Mesenchymal stem cell (in vitro differentiated cells and primary cell): ENCODE data around the gene DAP.

Source experiments
- DNase-seq: peaks from one replicate; pipeline ENCODE4 v3.0.0-alpha.2; 2013
- H2AFZ ChIP-seq: one replicate; pipeline ENCODE4 v1.6.1; 2013; ENCODE audit warnings: low read depth, mild to moderate bottlenecking, control low read depth, inconsistent platforms, low read length, moderate library complexity
- H2AK5ac ChIP-seq: 2 replicates; pipeline ENCODE4 v1.6.1; 2013; ENCODE audit warnings: low read length, moderate library complexity, mild to moderate bottlenecking, inconsistent platforms; ENCODE audit not compliant: severe bottlenecking
- H2BK120ac ChIP-seq: one replicate; pipeline ENCODE4 v1.6.1; 2013; ENCODE audit warnings: low read depth, mild to moderate bottlenecking, inconsistent platforms, low read length, moderate library complexity
- H2BK12ac ChIP-seq, 2 experiments: one replicate each; pipeline ENCODE4 v1.6.1; 2013; ENCODE audit warnings: inconsistent platforms in 2 of 2, low read length in 2 of 2, mild to moderate bottlenecking in 2 of 2, moderate library complexity in 2 of 2, control low read depth in 1 of 2
- H2BK15ac ChIP-seq: one replicate; pipeline ENCODE4 v1.6.1; 2013; ENCODE audit warnings: mild to moderate bottlenecking, low read depth, inconsistent platforms; ENCODE audit not compliant: poor library complexity, severe bottlenecking
- H2BK5ac ChIP-seq: 2 replicates; pipeline ENCODE4 v1.6.1; 2013; ENCODE audit warnings: low read depth, mild to moderate bottlenecking, low read length, control low read depth, inconsistent platforms; ENCODE audit not compliant: poor library complexity, severe bottlenecking
- H3K14ac ChIP-seq, 2 experiments: one replicate each; pipeline ENCODE4 v1.6.1; 2013; ENCODE audit warnings: inconsistent platforms in 2 of 2, low read length in 2 of 2, control low read depth in 1 of 2, mild to moderate bottlenecking in 1 of 2, moderate library complexity in 1 of 2
- H3K18ac ChIP-seq, 2 experiments: one replicate each; pipeline ENCODE4 v1.6.1; 2013; ENCODE audit warnings: inconsistent platforms in 2 of 2, low read length in 2 of 2, control low read depth in 1 of 2, low read depth in 1 of 2, mild to moderate bottlenecking in 1 of 2
- H3K23ac ChIP-seq, 2 experiments: one replicate each; pipeline ENCODE4 v1.6.1; 2013; ENCODE audit warnings: inconsistent platforms in 2 of 2, low read length in 2 of 2, mild to moderate bottlenecking in 2 of 2, moderate library complexity in 2 of 2, control low read depth in 1 of 2
- H3K27ac ChIP-seq: 2 replicates; pipeline ENCODE4 v1.5.1; 2013; ENCODE audit warnings: mild to moderate bottlenecking, moderate library complexity, low read length, control low read depth, inconsistent platforms; ENCODE audit not compliant: poor library complexity, severe bottlenecking
- H3K27me3 ChIP-seq, 2 experiments: 2 replicates each; pipeline versions ENCODE4 v1.6.1 to v1.7.0; 2013; ENCODE audit warnings: low read length in 2 of 2, mild to moderate bottlenecking in 2 of 2, moderate library complexity in 2 of 2, control low read depth in 1 of 2, inconsistent platforms in 1 of 2; ENCODE audit not compliant: control insufficient read depth in 1 of 2, insufficient read depth in 1 of 2
- H3K36me3 ChIP-seq, 2 experiments: 2 replicates each; pipeline versions ENCODE4 v1.6.1 to v1.7.0; 2013; ENCODE audit warnings: low read length in 2 of 2, control low read depth in 1 of 2, inconsistent platforms in 1 of 2, low read depth in 1 of 2, mild to moderate bottlenecking in 1 of 2; ENCODE audit not compliant: insufficient read depth in 2 of 2, control insufficient read depth in 1 of 2
- H3K4ac ChIP-seq, 2 experiments: one replicate each; pipeline ENCODE4 v1.6.1; 2013; ENCODE audit warnings: inconsistent platforms in 2 of 2, low read length in 2 of 2, mild to moderate bottlenecking in 2 of 2, moderate library complexity in 2 of 2, control low read depth in 1 of 2, low read depth in 1 of 2
- H3K4me1 ChIP-seq: 2 replicates; pipeline ENCODE4 v1.6.1; 2013; ENCODE audit warnings: low read depth, low read length, control low read depth; ENCODE audit not compliant: control insufficient read depth, insufficient read depth
- H3K4me2 ChIP-seq: 2 replicates; pipeline ENCODE4 v1.6.1; 2013; ENCODE audit warnings: low read length, mild to moderate bottlenecking, inconsistent platforms; ENCODE audit not compliant: poor library complexity, severe bottlenecking
- H3K4me3 ChIP-seq, 2 experiments: 2 replicates each; pipeline versions ENCODE4 v1.5.1 to v1.7.0; 2013; ENCODE audit warnings: low read length in 2 of 2, mild to moderate bottlenecking in 2 of 2, control low read depth in 1 of 2, low read depth in 1 of 2; ENCODE audit not compliant: insufficient read depth in 1 of 2
- H3K79me1 ChIP-seq: replicated peaks from 2 replicates; pipeline ENCODE4 v1.6.1; 2013; ENCODE audit warnings: mild to moderate bottlenecking, control low read depth, low read length, inconsistent platforms; ENCODE audit not compliant: poor library complexity, severe bottlenecking
- H3K9ac ChIP-seq: 2 replicates; pipeline ENCODE4 v1.7.0; 2013; ENCODE audit warnings: mild to moderate bottlenecking, low read length, moderate library complexity
- H3K9me3 ChIP-seq: 2 replicates; pipeline ENCODE4 v1.7.0; 2013; ENCODE audit warnings: mild to moderate bottlenecking, low read length; ENCODE audit not compliant: control insufficient read depth
- H4K8ac ChIP-seq: one replicate; pipeline ENCODE4 v1.6.1; 2013; ENCODE audit warnings: inconsistent platforms, mild to moderate bottlenecking, low read length, moderate library complexity
- H4K91ac ChIP-seq: one replicate; pipeline ENCODE4 v1.6.1; 2013; ENCODE audit warnings: mild to moderate bottlenecking, low read length, inconsistent platforms
- WGBS: methylation state at CpG from one replicate; pipeline ENCODE4 v1.1.7; 2013; ENCODE audit warnings: mixed read lengths; 5-methylcytosine and 5-hydroxymethylcytosine counted together

DAP gene

GRCh38 chr5:10712574-10713366 lies 48.3 kb downstream of the DAP start:
- H3K14ac ChIP-seq, result no peak overlapping the region
- no peak overlapping the region for H3K9ac ChIP-seq
- no peak for DNase-seq
- H3K4me3 ChIP-seq, result no peak overlapping the region
- H2BK120ac ChIP-seq, result no peak overlapping the region
- no peak overlapping the region for H3K27ac ChIP-seq
- no peak overlapping the region for H4K8ac ChIP-seq
- H2BK5ac ChIP-seq, result no peak overlapping the region
- 94% methylated on average over 8 of the region's 8 CpGs for WGBS
- no peak overlapping the region for H2BK12ac ChIP-seq
- H3K9me3 ChIP-seq, result no peaks in the 10 kb centered on the region
- H2AK5ac ChIP-seq, result no peak overlapping the region
- H2BK15ac ChIP-seq, result no peak overlapping the region
- H3K27me3 ChIP-seq, result no peaks in the 10 kb centered on the region
- peaks cover 27 to 58% of the 10 kb centered on the region in 2 experiments for H3K36me3 ChIP-seq
- H3K4ac ChIP-seq, result no peak overlapping the region
- no peak overlapping the region for H3K18ac ChIP-seq
- no peak overlapping the region for H3K23ac ChIP-seq
- no peak overlapping the region for H2AFZ ChIP-seq
- peaks cover 21% of the 10 kb centered on the region for H3K4me1 ChIP-seq
- no peak overlapping the region for H3K4me2 ChIP-seq
- H3K79me1 ChIP-seq, result peaks cover 46% of the 10 kb centered on the region
- H4K91ac ChIP-seq, result no peak overlapping the region

GRCh38 chr5:10711562-10711961 lies 49.5 kb downstream of the DAP start:
- no peak overlapping the region for H3K18ac ChIP-seq
- no peaks in the 10 kb centered on the region for H3K9me3 ChIP-seq
- no peak overlapping the region for H3K23ac ChIP-seq
- no peak overlapping the region for H4K91ac ChIP-seq
- H2BK15ac ChIP-seq, result no peak overlapping the region
- no peak overlapping the region for H3K4ac ChIP-seq
- DNase-seq, result no peak
- H3K4me2 ChIP-seq, result no peak overlapping the region
- H2BK5ac ChIP-seq, result no peak overlapping the region
- 87% methylated on average over 6 of the region's 6 CpGs for WGBS
- H2BK12ac ChIP-seq, result no peak overlapping the region
- no peak overlapping the region for H3K27ac ChIP-seq
- H3K9ac ChIP-seq, result no peak overlapping the region
- peaks cover 31% of the 10 kb centered on the region for H3K4me1 ChIP-seq
- peaks cover 50% of the 10 kb centered on the region for H3K79me1 ChIP-seq
- H4K8ac ChIP-seq, result no peak overlapping the region
- H3K36me3 ChIP-seq, result peaks cover 27 to 60% of the 10 kb centered on the region in 2 experiments
- H2AFZ ChIP-seq, result no peak overlapping the region
- no peak overlapping the region for H2AK5ac ChIP-seq
- no peaks in the 10 kb centered on the region for H3K27me3 ChIP-seq
- H3K14ac ChIP-seq, result no peak overlapping the region
- H2BK120ac ChIP-seq, result no peak overlapping the region
- no peak overlapping the region for H3K4me3 ChIP-seq

GRCh38 chr5:10710513-10711128 lies 50.4 kb downstream of the DAP start:
- H2BK120ac ChIP-seq, result no peak overlapping the region
- H2BK12ac ChIP-seq, result no peak overlapping the region
- no peak overlapping the region for H2BK15ac ChIP-seq
- H2AFZ ChIP-seq, result no peak overlapping the region
- no peaks in the 10 kb centered on the region for H3K27me3 ChIP-seq
- H3K4me3 ChIP-seq, result no peak overlapping the region
- no peak overlapping the region for H3K27ac ChIP-seq
- H2BK5ac ChIP-seq, result no peak overlapping the region
- no peak overlapping the region for H3K4me2 ChIP-seq
- H3K9ac ChIP-seq, result no peak overlapping the region
- H3K4ac ChIP-seq, result no peak overlapping the region
- peak overlapping the region; percentile 38 for H2AK5ac ChIP-seq
- no peak overlapping the region for H4K91ac ChIP-seq
- peaks cover 34% of the 10 kb centered on the region for H3K4me1 ChIP-seq
- H3K9me3 ChIP-seq, result no peaks in the 10 kb centered on the region
- H4K8ac ChIP-seq, result no peak overlapping the region
- peaks cover 23 to 55% of the 10 kb centered on the region in 2 experiments for H3K36me3 ChIP-seq
- peaks cover 42% of the 10 kb centered on the region for H3K79me1 ChIP-seq
- H3K23ac ChIP-seq, result no peak overlapping the region
- 96% methylated on average over 10 of the region's 10 CpGs for WGBS
- H3K14ac ChIP-seq, result no peak overlapping the region
- no peak for DNase-seq
- H3K18ac ChIP-seq, result no peak overlapping the region

- Histone ChIP-seq H3K18ac (no peak overlapping the region), H3K14ac (no peak overlapping the region), H4K8ac (no peak overlapping the region), H2AFZ (no peak overlapping the region), H3K36me3 (peaks cover 21 to 50% of the 10 kb centered on the region in 2 experiments), H4K91ac (no peak overlapping the region), H2BK120ac (no peak overlapping the region), H2AK5ac (peak overlapping the region; percentile 38), H3K4ac (no peak overlapping the region), H3K9me3 (no peaks in the 10 kb centered on the region), H2BK15ac (no peak overlapping the region), H3K23ac (no peak overlapping the region), H3K9ac (no peak overlapping the region), H3K27me3 (no peaks in the 10 kb centered on the region), H3K4me2 (no peak overlapping the region), H2BK12ac (no peak overlapping the region), H3K4me3 (no peak overlapping the region), H2BK5ac (no peak overlapping the region), H3K4me1 (peaks cover 39% of the 10 kb centered on the region), H3K79me1 (peaks cover 36% of the 10 kb centered on the region), H3K27ac (no peak overlapping the region)
- WGBS, result 87% methylated on average over 8 of the region's 8 CpGs
- no peak for DNase-seq
Observed at GRCh38 chr5:10709933-10710332, 51.1 kb downstream of the DAP start.
